Natural killer cell (primary cell): Measurements from ENCODE around the gene FOXP3. TPM values are rescaled to one million over a fixed set of nuclear protein-coding genes. Genes with fewer than 3 reads are reported as not detected.

Experiments
- ATAC-seq, 3 donors: fragments of 150-1000 bp in 2 of 3; fragments of 200-7000 bp in 1 of 3; cut with Tn5 transposase; 1 replicate in 1 of 3; 2 replicates in 2 of 3; pipeline ENCODE4 v1.10.0; 2021; ENCODE audit warnings: mild to moderate bottlenecking in 2 of 3, moderate library complexity in 2 of 3
- DNase-seq, 2 donors: peaks; one replicate each; pipeline versions ENCODE4 v3.0.0 to v3.0.0-alpha.2; 2013 to 2021; ENCODE audit warnings: mixed read lengths in 1 of 2
- H3K27ac ChIP-seq: one replicate; pipeline ENCODE4 v1.5.1; 2013; ENCODE audit warnings: mild to moderate bottlenecking, low read length
- H3K27me3 ChIP-seq: one replicate; pipeline ENCODE4 v1.6.1; 2013; ENCODE audit warnings: low read length; ENCODE audit not compliant: control insufficient read depth, insufficient read depth
- H3K36me3 ChIP-seq: one replicate; pipeline ENCODE4 v1.6.1; 2013; ENCODE audit warnings: low read length; ENCODE audit not compliant: control insufficient read depth, insufficient read depth
- H3K4me1 ChIP-seq: one replicate; pipeline ENCODE4 v1.6.1; 2013; ENCODE audit warnings: low read length; ENCODE audit not compliant: control insufficient read depth, insufficient read depth
- H3K4me3 ChIP-seq: one replicate; pipeline ENCODE4 v1.5.1; 2013; ENCODE audit warnings: low read length
- H3K9me3 ChIP-seq: one replicate; pipeline ENCODE4 v1.6.1; 2013; ENCODE audit warnings: low read length; ENCODE audit not compliant: control insufficient read depth, insufficient read depth
- H3K27ac Mint-ChIP-seq, 2 donors: one replicate each; pipeline ENCODE4 v1.8.0; 2022; ENCODE audit warnings: mild to moderate bottlenecking in 2 of 2, mixed read lengths in 2 of 2, moderate library complexity in 1 of 2
- H3K27me3 Mint-ChIP-seq, 2 donors: one replicate each; pipeline ENCODE4 v1.8.0; 2022; ENCODE audit warnings: low read depth in 2 of 2, mixed read lengths in 2 of 2
- H3K36me3 Mint-ChIP-seq: one replicate; pipeline ENCODE4 v1.8.0; 2022; ENCODE audit warnings: mixed read lengths
- H3K4me1 Mint-ChIP-seq, 2 donors: one replicate each; pipeline ENCODE4 v1.8.0; 2022; ENCODE audit warnings: mixed read lengths in 2 of 2
- H3K4me3 Mint-ChIP-seq: one replicate; pipeline ENCODE4 v1.8.0; 2022; ENCODE audit warnings: mild to moderate bottlenecking, moderate library complexity, mixed read lengths
- H3K9me3 Mint-ChIP-seq, 2 donors: one replicate each; pipeline ENCODE4 v1.8.0; 2022; ENCODE audit warnings: mixed read lengths in 2 of 2
- CTCF ChIP-seq: fragments of 200-600 bp; IDR thresholded peaks from one replicate; pipeline ENCODE4 v1.8.0; 2022; ENCODE audit warnings: antibody characterized with exemption
- WGBS: methylation state at CpG from one replicate; pipeline ENCODE4 v1.1.7; 2013; ENCODE audit warnings: missing lambda C conversion rate; ENCODE audit not compliant: insufficient coverage; 5-methylcytosine and 5-hydroxymethylcytosine counted together
- intact Hi-C: fragments of 100-400 bp; cut with micrococcal nuclease; formaldehyde crosslinking; loops from one replicate; pipeline ENCODE4 v1.14.2; 2022
- total RNA-seq, 4 donors: library from RNA; stranded (reverse); fragments of 120-200 nt in 1 of 4; gene quantifications; one replicate each; pipeline versions ENCODE4 v1.2.3 to v1.2.4, GENCODE V29; 2013 to 2022

The FOXP3 gene
- total RNA-seq, 3 donors from 2014 or later (not counting 1 experiment from before 2014, with no cell fraction given), result 0.09 to 0.32 (median 0.20) TPM

- peaks cover 12% of the 10 kb centered on the region for H3K36me3 ChIP-seq
- Mint-ChIP-seq H3K4me1 (peaks cover 11 to 23% of the 10 kb centered on the region in 2 donors), H3K9me3 (no peaks in the 10 kb centered on the region), H3K36me3 (no peaks in the 10 kb centered on the region), H3K27ac (no peak overlapping the region), H3K4me3 (no peak overlapping the region), H3K27me3 (no peaks in the 10 kb centered on the region)
- no peak for ATAC-seq
- intact Hi-C loops, result no loop called here
- H3K27me3 ChIP-seq, result no peaks in the 10 kb centered on the region
- H3K27ac ChIP-seq, result no peak overlapping the region
- TF ChIP-seq CTCF, result no peak
- no peak overlapping the region for H3K4me3 ChIP-seq
- 73% methylated on average over 4 of the region's 7 CpGs for WGBS
- no peaks in the 10 kb centered on the region for H3K9me3 ChIP-seq
- DNase-seq, result no peak
- peaks cover 22% of the 10 kb centered on the region for H3K4me1 ChIP-seq
These were observed 25.8 kb downstream of the FOXP3 start for GRCh38 chrX:49238735-49239134.

- Mint-ChIP-seq H3K4me1 (peaks cover 11 to 23% of the 10 kb centered on the region in 2 donors), H3K27me3 (no peaks in the 10 kb centered on the region), H3K9me3 (no peaks in the 10 kb centered on the region), H3K4me3 (peak overlapping the region; percentile 65), H3K36me3 (no peaks in the 10 kb centered on the region), H3K27ac (peak overlapping the region; percentile 90 to 97)
- intact Hi-C loops, result no loop called here
- H3K27ac ChIP-seq, result peak overlapping the region; percentile 25
- DNase-seq (no peak), ATAC-seq (peak in 1 of 3 donors; percentile 41)
- no peak overlapping the region for H3K4me3 ChIP-seq
- no peaks in the 10 kb centered on the region for H3K9me3 ChIP-seq
- no peak for TF ChIP-seq CTCF
- 23% methylated on average over 9 of the region's 9 CpGs for whole genome bisulfite sequencing
- peaks cover 22% of the 10 kb centered on the region for H3K4me1 ChIP-seq
- no peaks in the 10 kb centered on the region for H3K36me3 ChIP-seq
- H3K27me3 ChIP-seq, result no peaks in the 10 kb centered on the region
These were observed 27.4 kb downstream of the FOXP3 start for GRCh38 chrX:49237060-49237459.

GRCh38 chrX:49233887-49234555 lies 30.5 kb downstream of the FOXP3 start:
- no peak overlapping the region for H3K4me3 ChIP-seq
- no peaks in the 10 kb centered on the region for H3K9me3 ChIP-seq
- no peak overlapping the region for H3K4me3 Mint-ChIP-seq
- H3K27ac ChIP-seq, result no peak overlapping the region
- H3K27me3 Mint-ChIP-seq, result no peaks in the 10 kb centered on the region
- H3K4me1 Mint-ChIP-seq, result peaks cover 11 to 43% of the 10 kb centered on the region in 2 donors
- no peaks in the 10 kb centered on the region for H3K27me3 ChIP-seq
- H3K36me3 Mint-ChIP-seq, result no peaks in the 10 kb centered on the region
- peaks cover 41% of the 10 kb centered on the region for H3K4me1 ChIP-seq
- intact Hi-C loops, result no loop called here
- H3K9me3 Mint-ChIP-seq, result no peaks in the 10 kb centered on the region
- 82% methylated on average over 56 of the region's 56 CpGs for WGBS
- ATAC-seq (no peak), DNase-seq (no peak)
- no peak overlapping the region for H3K27ac Mint-ChIP-seq
- TF ChIP-seq CTCF, result no peak
- no peaks in the 10 kb centered on the region for H3K36me3 ChIP-seq

- peaks cover 11 to 43% of the 10 kb centered on the region in 2 donors for H3K4me1 Mint-ChIP-seq
- H3K27me3 ChIP-seq, result no peaks in the 10 kb centered on the region
- peak within 1 kb of the TSS; percentile 29 for H3K4me3 Mint-ChIP-seq
- WGBS, result no CpG with 5 or more reads among the region's 9 CpGs
- H3K4me3 ChIP-seq, result no peak within 1 kb of the TSS
- H3K36me3 ChIP-seq, result no peaks in the 10 kb centered on the region
- TF ChIP-seq CTCF, result no peak
- no peaks in the 10 kb centered on the region for H3K9me3 Mint-ChIP-seq
- H3K4me1 ChIP-seq, result peaks cover 41% of the 10 kb centered on the region
- no peak within 1 kb of the TSS for H3K27ac ChIP-seq
- intact Hi-C loops, result no loop called here
- no peak for DNase-seq
- H3K27me3 Mint-ChIP-seq, result no peaks in the 10 kb centered on the region
- no peaks in the 10 kb centered on the region for H3K9me3 ChIP-seq
- H3K27ac Mint-ChIP-seq, result no peak within 1 kb of the TSS
- no peak for ATAC-seq
- H3K36me3 Mint-ChIP-seq, result no peaks in the 10 kb centered on the region
These were observed 31.3 kb downstream of the FOXP3 start, which contains the start of gene CACNA1F for GRCh38 chrX:49233176-49233575. CACNA1F (minus strand) TSS chrX:49233340; CDS start chrX:49233309, 31 bp downstream.
